Measurements from ENCODE around the gene WDR49. TPM values are rescaled to one million over a fixed set of nuclear protein-coding genes. Genes with fewer than 3 reads are reported as not detected.
"Not testable (repeated sequence)": the region's sequence is repeated elsewhere in the genome, so short reads cannot be mapped to it uniquely, and the experiment has no call there.

Gene WDR49
- total RNA-seq, 2 experiments from 2014 or later, result 0.42 to 1.1 TPM

- POLR2A ChIA-PET, result no interaction called here
- CTCF ChIA-PET, result no interaction called here
Observed at GRCh38 chr3:167631471-167631870, 22.3 kb downstream of the WDR49 start.

GRCh38 chr3:167626490-167626889 is 27.3 kb downstream of the WDR49 start:
- intact Hi-C loops (cut with DNase I, micrococcal nuclease), result no loop called here
- no peak for TF ChIP-seq CTCF (IDR thresholded peaks at IDR 0.05)

More at GRCh38 chr3:167631471-167631870, 22.3 kb downstream of the WDR49 start:
- H3K36me3 ChIP-seq (ENCODE audit: insufficient read depth, low read length), result no peaks in the 10 kb centered on the region
- Mint-ChIP-seq H3K4me1 (ENCODE audit: low read depth) (no peaks in the 10 kb centered on the region), H3K4me3 (no peak overlapping the region), H3K36me3 (ENCODE audit: low read depth) (no peaks in the 10 kb centered on the region), H3K9me3 (no peaks in the 10 kb centered on the region), H3K27ac (no peak overlapping the region), H3K27me3 (no peaks in the 10 kb centered on the region)
- no peaks in the 10 kb centered on the region for H3K9me3 ChIP-seq (ENCODE audit: control insufficient read depth in 1 of 2, insufficient read depth in 1 of 2, low read length in 2 of 2)
- intact Hi-C loops (cut with DNase I, micrococcal nuclease), result no loop called here
- no peaks in the 10 kb centered on the region for H3K27me3 ChIP-seq (ENCODE audit: control insufficient read depth in 1 of 2, insufficient read depth in 2 of 2, low read length in 2 of 2)
- H3K4me1 ChIP-seq (ENCODE audit: insufficient read depth, low read length), result no peaks in the 10 kb centered on the region
- DNase-seq (no peak), ATAC-seq (ENCODE audit: poor library complexity) (no peak)
- no peak overlapping the region for H3K27ac ChIP-seq (ENCODE audit: low read depth in 1 of 2, low read length in 2 of 2)
- no peak for TF ChIP-seq CTCF (IDR thresholded peaks at IDR 0.05)
- H3K4me3 ChIP-seq (ENCODE audit: low read length), result no peak overlapping the region

GRCh38 chr3:167615030-167615429 is 38.7 kb downstream of the WDR49 start:
- Mint-ChIP-seq H3K4me1 (ENCODE audit: low read depth) (no peaks in the 10 kb centered on the region), H3K4me3 (no peak overlapping the region), H3K36me3 (ENCODE audit: low read depth) (no peaks in the 10 kb centered on the region), H3K27me3 (no peaks in the 10 kb centered on the region), H3K27ac (no peak overlapping the region), H3K9me3 (no peaks in the 10 kb centered on the region)
- ChIA-PET POLR2A (no interaction called here), CTCF (no interaction called here)
- Histone ChIP-seq H3K4me3 (ENCODE audit: low read length) (no peak overlapping the region), H3K9me3 (ENCODE audit: control insufficient read depth in 1 of 2, insufficient read depth in 1 of 2, low read length in 2 of 2) (no peaks in the 10 kb centered on the region), H3K27me3 (ENCODE audit: control insufficient read depth in 1 of 2, insufficient read depth in 2 of 2, low read length in 2 of 2) (no peaks in the 10 kb centered on the region), H3K36me3 (ENCODE audit: insufficient read depth, low read length) (no peaks in the 10 kb centered on the region), H3K4me1 (ENCODE audit: insufficient read depth, low read length) (no peaks in the 10 kb centered on the region), H3K27ac (ENCODE audit: low read depth in 1 of 2, low read length in 2 of 2) (no peak overlapping the region)
- DNase-seq (no peak), ATAC-seq (ENCODE audit: poor library complexity) (no peak)
- intact Hi-C loops (cut with DNase I, micrococcal nuclease), result no loop called here
- TF ChIP-seq CTCF (IDR thresholded peaks at IDR 0.05), result no peak

More at GRCh38 chr3:167626490-167626889, 27.3 kb downstream of the WDR49 start:
- ATAC-seq (ENCODE audit: poor library complexity) (no peak), DNase-seq (no peak)
- Mint-ChIP-seq H3K27me3 (no peaks in the 10 kb centered on the region), H3K9me3 (no peaks in the 10 kb centered on the region), H3K27ac (no peak overlapping the region), H3K36me3 (ENCODE audit: low read depth) (no peaks in the 10 kb centered on the region), H3K4me1 (ENCODE audit: low read depth) (no peaks in the 10 kb centered on the region), H3K4me3 (no peak overlapping the region)
- Histone ChIP-seq H3K9me3 (ENCODE audit: control insufficient read depth in 1 of 2, insufficient read depth in 1 of 2, low read length in 2 of 2) (no peaks in the 10 kb centered on the region), H3K27ac (ENCODE audit: low read depth in 1 of 2, low read length in 2 of 2) (no peak overlapping the region), H3K27me3 (ENCODE audit: control insufficient read depth in 1 of 2, insufficient read depth in 2 of 2, low read length in 2 of 2) (no peaks in the 10 kb centered on the region), H3K4me3 (ENCODE audit: low read length) (no peak overlapping the region), H3K4me1 (ENCODE audit: insufficient read depth, low read length) (no peaks in the 10 kb centered on the region), H3K36me3 (ENCODE audit: insufficient read depth, low read length) (no peaks in the 10 kb centered on the region)
- POLR2A ChIA-PET, result no interaction called here
- CTCF ChIA-PET, result no interaction called here

- H3K27me3 Mint-ChIP-seq; H3K36me3 ChIP-seq (ENCODE audit: insufficient read depth, low read length); H3K4me1 ChIP-seq (ENCODE audit: insufficient read depth, low read length); H3K27me3 ChIP-seq (ENCODE audit: control insufficient read depth in 1 of 2, insufficient read depth in 2 of 2, low read length in 2 of 2); H3K36me3 Mint-ChIP-seq (ENCODE audit: low read depth); POLR2A ChIA-PET; H3K4me3 ChIP-seq (ENCODE audit: low read length); H3K4me3 Mint-ChIP-seq; H3K4me1 Mint-ChIP-seq (ENCODE audit: low read depth); H3K27ac Mint-ChIP-seq; intact Hi-C loops (cut with DNase I, micrococcal nuclease); H3K27ac ChIP-seq (ENCODE audit: low read depth in 1 of 2, low read length in 2 of 2); H3K9me3 ChIP-seq (ENCODE audit: control insufficient read depth in 1 of 2, insufficient read depth in 1 of 2, low read length in 2 of 2); H3K9me3 Mint-ChIP-seq; CTCF ChIA-PET; DNase-seq; ATAC-seq (ENCODE audit: poor library complexity): not testable (repeated sequence)
Observed at GRCh38 chr3:167614196-167614595, 39.5 kb downstream of the WDR49 start.
